Right lobe of liver (tissue), 6 donors: ENCODE data around the gene KCNN3. TPM values are rescaled to one million over a fixed set of nuclear protein-coding genes. Genes with fewer than 3 reads are reported as not detected.
A peak's percentile ranks its signal among the peaks of the same experiment; 100 is the strongest.

ENCODE experiments used
- ATAC-seq, 4 donors: fragments of 200-7000 bp; cut with Tn5 transposase; one replicate each; pipeline ENCODE4 v1.9.1; 2020; ENCODE audit warnings: mild to moderate bottlenecking in 4 of 4, moderate library complexity in 4 of 4
- DNase-seq, 3 donors: peaks; one replicate each; pipeline ENCODE4 v3.0.0-alpha.2; 2020
- H3K27ac ChIP-seq, 3 donors: fragments of 200-600 bp; one replicate each; pipeline ENCODE4 v1.8.0; 2022
- H3K27me3 ChIP-seq, 2 donors: fragments of 200-600 bp; one replicate each; pipeline ENCODE4 v1.8.0; 2022
- H3K36me3 ChIP-seq, 4 donors: fragments of 200-600 bp; sonication (generic) in 1 of 4; one replicate each; pipeline versions ENCODE4 v1.5.1 to v1.8.0; 2017 to 2022; ENCODE audit warnings: control low read depth in 1 of 4
- H3K4me1 ChIP-seq, 4 donors: fragments of 200-600 bp; sonication (generic) in 1 of 4; one replicate each; pipeline versions ENCODE4 v1.5.1 to v1.8.0; 2017 to 2022; ENCODE audit warnings: control low read depth in 1 of 4
- H3K4me3 ChIP-seq, 3 donors: fragments of 200-600 bp; one replicate each; pipeline ENCODE4 v1.8.0; 2022
- H3K9me3 ChIP-seq, 4 donors: fragments of 200-600 bp; sonication (generic) in 1 of 4; one replicate each; pipeline versions ENCODE4 v1.5.1 to v1.8.0; 2017 to 2022; ENCODE audit warnings: control low read depth in 1 of 4
- CTCF ChIP-seq, 4 donors: fragments of 200-600 bp in 3 of 4; fragments of 450-650 bp in 1 of 4; IDR thresholded peaks; one replicate each; pipeline versions ENCODE4 v1.5.1 to v1.8.0; 2016 to 2022; ENCODE audit warnings: antibody characterized with exemption in 4 of 4, mild to moderate bottlenecking in 2 of 4
- POLR2A ChIP-seq: fragments of 450-650 bp; IDR thresholded peaks from one replicate; pipeline ENCODE4 v1.6.1; 2017; ENCODE audit warnings: antibody characterized with exemption, mild to moderate bottlenecking
- WGBS: methylation state at CpG from one replicate; pipeline ENCODE4 v1.1.6; 2018; ENCODE audit warnings: low coverage, low lambda C conversion rate; ENCODE audit not compliant: insufficient coverage; ENCODE audit errors: missing lambda C conversion rate; 5-methylcytosine and 5-hydroxymethylcytosine counted together
- intact Hi-C, 2 donors: fragments of 100-400 bp; cut with DNase I; formaldehyde crosslinking; loops; one replicate each; pipeline versions ENCODE4 v1.11.2 to v1.14.1; 2022
- total RNA-seq, 6 experiments: library from RNA; depleted of rRNA in 2 of 6; stranded (reverse); fragments of >200 nt in 2 of 6; fragmentation: NEBNext Ultra II Directional in 3 of 6; extraction: Animal tissue kit (Norgen Biotek cat#: 25700) in 3 of 6; gene quantifications; one replicate each; pipeline versions ENCODE4 v1.1.0 to v1.2.4, GENCODE V29; 2016 to 2023
- donor health status: DM: no; HTN: yes; CAD: no.
- donor health status: DM: no; HTN: no; CAD: no.
- donor health status: DM: no; HTN: no; CAD: no.
- donor health status: DM: no; HTN: yes; CAD: no.
- donor health status: DM: no; HTN: yes; CAD: no.

KCNN3 gene
- total RNA-seq, 6 experiments from 2014 or later: 0.15 to 0.64 (median 0.32) TPM

- Histone ChIP-seq H3K9me3 (no peaks in the 10 kb centered on the region), H3K27ac (no peak overlapping the region), H3K4me3 (no peak overlapping the region), H3K36me3 (no peaks in the 10 kb centered on the region), H3K27me3 (no peaks in the 10 kb centered on the region), H3K4me1 (no peaks in the 10 kb centered on the region)
- WGBS: 83% methylated on average over 1 of the region's 5 CpGs
- no peak for DNase-seq
- TF ChIP-seq POLR2A (no peak), CTCF (IDR thresholded peaks at IDR 0.05) (no peak)
- peak in 1 of 4 donors; percentile 10 for ATAC-seq
- intact Hi-C loops: no loop called here
These were observed 41.0 kb downstream of the KCNN3 start for GRCh38 chr1:154829062-154829461.

GRCh38 chr1:154824179-154825000 is 45.7 kb downstream of the KCNN3 start:
- TF ChIP-seq POLR2A (no peak), CTCF (IDR thresholded peaks at IDR 0.05) (no peak)
- no peaks in the 10 kb centered on the region for H3K9me3 ChIP-seq
- ATAC-seq (no peak), DNase-seq (no peak)
- no peak overlapping the region for H3K27ac ChIP-seq
- no peak overlapping the region for H3K4me3 ChIP-seq
- no peaks in the 10 kb centered on the region for H3K36me3 ChIP-seq
- intact Hi-C loops: no loop called here
- no peaks in the 10 kb centered on the region for H3K27me3 ChIP-seq
- no peaks in the 10 kb centered on the region for H3K4me1 ChIP-seq
- 92% methylated on average over 5 of the region's 5 CpGs for WGBS

- DNase-seq: no peak
- H3K27ac ChIP-seq: no peak overlapping the region
These were observed 47.4 kb downstream of the KCNN3 start for GRCh38 chr1:154822717-154823116.

GRCh38 chr1:154822233-154822632 is 47.8 kb downstream of the KCNN3 start:
- DNase-seq (no peak), ATAC-seq (no peak)
- TF ChIP-seq POLR2A: no peak
- TF ChIP-seq CTCF (IDR thresholded peaks at IDR 0.05): no peak
- intact Hi-C loops: no loop called here
- Histone ChIP-seq H3K4me1 (no peaks in the 10 kb centered on the region), H3K27me3 (no peaks in the 10 kb centered on the region), H3K4me3 (no peak overlapping the region), H3K27ac (no peak overlapping the region), H3K36me3 (no peaks in the 10 kb centered on the region), H3K9me3 (no peaks in the 10 kb centered on the region)
- WGBS: 83% methylated on average over 5 of the region's 10 CpGs

More at GRCh38 chr1:154822717-154823116, 47.4 kb downstream of the KCNN3 start:
- no peak for ATAC-seq
- Histone ChIP-seq H3K36me3 (no peaks in the 10 kb centered on the region), H3K4me3 (no peak overlapping the region), H3K9me3 (no peaks in the 10 kb centered on the region), H3K4me1 (no peaks in the 10 kb centered on the region), H3K27me3 (no peaks in the 10 kb centered on the region)
- 75% methylated on average over 1 of the region's 6 CpGs for WGBS
- intact Hi-C loops: no loop called here
- TF ChIP-seq CTCF (IDR thresholded peaks at IDR 0.05): no peak
- TF ChIP-seq POLR2A: no peak
